ENCODE results near the gene ALDH4A1.

DNA sequence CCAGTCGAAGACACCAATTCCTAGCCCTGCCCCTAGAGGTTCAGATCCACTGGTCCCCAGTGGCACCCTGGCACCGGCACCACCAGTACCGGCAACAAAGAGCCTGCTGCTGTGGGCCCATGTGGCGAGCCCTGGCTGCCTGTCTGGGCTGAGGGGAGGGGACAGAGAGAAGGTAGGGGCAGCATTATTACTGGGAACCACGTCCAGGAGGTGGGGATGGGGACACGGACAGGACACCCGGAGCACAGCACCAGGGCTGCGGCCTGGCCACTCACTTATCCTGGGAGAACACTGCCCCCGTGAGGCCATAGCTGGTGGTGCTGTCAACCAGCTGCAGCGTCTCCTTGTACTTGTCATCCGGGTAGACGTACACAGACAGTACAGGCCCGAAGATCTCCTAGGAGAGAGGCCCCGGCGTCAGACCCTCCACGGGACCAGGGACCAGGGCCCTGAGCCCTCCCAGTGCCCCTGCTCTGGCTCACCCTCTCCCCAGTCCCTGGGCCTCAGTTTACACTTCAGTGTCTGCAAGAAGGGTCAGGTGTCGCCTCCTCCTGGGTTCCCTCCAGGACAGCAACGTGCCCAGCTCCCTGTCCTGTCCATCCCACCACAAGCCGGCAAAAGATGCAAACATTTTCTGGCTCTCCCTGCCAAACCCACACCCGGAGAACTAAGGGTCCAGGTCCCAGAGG lies 27.1 kb downstream of the ALDH4A1 start:
- TF ChIP-seq, protein P1, sequence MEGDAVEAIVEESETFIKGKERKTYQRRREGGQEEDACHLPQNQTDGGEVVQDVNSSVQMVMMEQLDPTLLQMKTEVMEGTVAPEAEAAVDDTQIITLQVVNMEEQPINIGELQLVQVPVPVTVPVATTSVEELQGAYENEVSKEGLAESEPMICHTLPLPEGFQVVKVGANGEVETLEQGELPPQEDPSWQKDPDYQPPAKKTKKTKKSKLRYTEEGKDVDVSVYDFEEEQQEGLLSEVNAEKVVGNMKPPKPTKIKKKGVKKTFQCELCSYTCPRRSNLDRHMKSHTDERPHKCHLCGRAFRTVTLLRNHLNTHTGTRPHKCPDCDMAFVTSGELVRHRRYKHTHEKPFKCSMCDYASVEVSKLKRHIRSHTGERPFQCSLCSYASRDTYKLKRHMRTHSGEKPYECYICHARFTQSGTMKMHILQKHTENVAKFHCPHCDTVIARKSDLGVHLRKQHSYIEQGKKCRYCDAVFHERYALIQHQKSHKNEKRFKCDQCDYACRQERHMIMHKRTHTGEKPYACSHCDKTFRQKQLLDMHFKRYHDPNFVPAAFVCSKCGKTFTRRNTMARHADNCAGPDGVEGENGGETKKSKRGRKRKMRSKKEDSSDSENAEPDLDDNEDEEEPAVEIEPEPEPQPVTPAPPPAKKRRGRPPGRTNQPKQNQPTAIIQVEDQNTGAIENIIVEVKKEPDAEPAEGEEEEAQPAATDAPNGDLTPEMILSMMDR (conservative IDR thresholded peaks at IDR 0.05; ENCODE audit: low read depth in 2 of 2) = peak; percentile 76 to 93
- TF ChIP-seq POLR2AphosphoS5 (IDR thresholded peaks at IDR 0.05; ENCODE audit: low read depth) (no peak), EZH2phosphoT487 (IDR thresholded peaks at IDR 0.05; ENCODE audit: unreplicated experiment) (no peak), NANOG (IDR thresholded peaks at IDR 0.05; ENCODE audit: borderline replicate concordance) (no peak), EZH2 (IDR thresholded peaks at IDR 0.05; ENCODE audit: low read depth, unreplicated experiment) (no peak), JUNB (IDR thresholded peaks at IDR 0.05; ENCODE audit: unreplicated experiment) (no peak), CREB1 (CRISPR knock-in tag; IDR thresholded peaks at IDR 0.05; ENCODE audit: low read depth) (no peak)
- TF ChIP-seq, protein P2, sequence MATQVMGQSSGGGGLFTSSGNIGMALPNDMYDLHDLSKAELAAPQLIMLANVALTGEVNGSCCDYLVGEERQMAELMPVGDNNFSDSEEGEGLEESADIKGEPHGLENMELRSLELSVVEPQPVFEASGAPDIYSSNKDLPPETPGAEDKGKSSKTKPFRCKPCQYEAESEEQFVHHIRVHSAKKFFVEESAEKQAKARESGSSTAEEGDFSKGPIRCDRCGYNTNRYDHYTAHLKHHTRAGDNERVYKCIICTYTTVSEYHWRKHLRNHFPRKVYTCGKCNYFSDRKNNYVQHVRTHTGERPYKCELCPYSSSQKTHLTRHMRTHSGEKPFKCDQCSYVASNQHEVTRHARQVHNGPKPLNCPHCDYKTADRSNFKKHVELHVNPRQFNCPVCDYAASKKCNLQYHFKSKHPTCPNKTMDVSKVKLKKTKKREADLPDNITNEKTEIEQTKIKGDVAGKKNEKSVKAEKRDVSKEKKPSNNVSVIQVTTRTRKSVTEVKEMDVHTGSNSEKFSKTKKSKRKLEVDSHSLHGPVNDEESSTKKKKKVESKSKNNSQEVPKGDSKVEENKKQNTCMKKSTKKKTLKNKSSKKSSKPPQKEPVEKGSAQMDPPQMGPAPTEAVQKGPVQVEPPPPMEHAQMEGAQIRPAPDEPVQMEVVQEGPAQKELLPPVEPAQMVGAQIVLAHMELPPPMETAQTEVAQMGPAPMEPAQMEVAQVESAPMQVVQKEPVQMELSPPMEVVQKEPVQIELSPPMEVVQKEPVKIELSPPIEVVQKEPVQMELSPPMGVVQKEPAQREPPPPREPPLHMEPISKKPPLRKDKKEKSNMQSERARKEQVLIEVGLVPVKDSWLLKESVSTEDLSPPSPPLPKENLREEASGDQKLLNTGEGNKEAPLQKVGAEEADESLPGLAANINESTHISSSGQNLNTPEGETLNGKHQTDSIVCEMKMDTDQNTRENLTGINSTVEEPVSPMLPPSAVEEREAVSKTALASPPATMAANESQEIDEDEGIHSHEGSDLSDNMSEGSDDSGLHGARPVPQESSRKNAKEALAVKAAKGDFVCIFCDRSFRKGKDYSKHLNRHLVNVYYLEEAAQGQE (IDR thresholded peaks at IDR 0.05; ENCODE audit: unreplicated experiment) = no peak
- TF ChIP-seq, protein P3, sequence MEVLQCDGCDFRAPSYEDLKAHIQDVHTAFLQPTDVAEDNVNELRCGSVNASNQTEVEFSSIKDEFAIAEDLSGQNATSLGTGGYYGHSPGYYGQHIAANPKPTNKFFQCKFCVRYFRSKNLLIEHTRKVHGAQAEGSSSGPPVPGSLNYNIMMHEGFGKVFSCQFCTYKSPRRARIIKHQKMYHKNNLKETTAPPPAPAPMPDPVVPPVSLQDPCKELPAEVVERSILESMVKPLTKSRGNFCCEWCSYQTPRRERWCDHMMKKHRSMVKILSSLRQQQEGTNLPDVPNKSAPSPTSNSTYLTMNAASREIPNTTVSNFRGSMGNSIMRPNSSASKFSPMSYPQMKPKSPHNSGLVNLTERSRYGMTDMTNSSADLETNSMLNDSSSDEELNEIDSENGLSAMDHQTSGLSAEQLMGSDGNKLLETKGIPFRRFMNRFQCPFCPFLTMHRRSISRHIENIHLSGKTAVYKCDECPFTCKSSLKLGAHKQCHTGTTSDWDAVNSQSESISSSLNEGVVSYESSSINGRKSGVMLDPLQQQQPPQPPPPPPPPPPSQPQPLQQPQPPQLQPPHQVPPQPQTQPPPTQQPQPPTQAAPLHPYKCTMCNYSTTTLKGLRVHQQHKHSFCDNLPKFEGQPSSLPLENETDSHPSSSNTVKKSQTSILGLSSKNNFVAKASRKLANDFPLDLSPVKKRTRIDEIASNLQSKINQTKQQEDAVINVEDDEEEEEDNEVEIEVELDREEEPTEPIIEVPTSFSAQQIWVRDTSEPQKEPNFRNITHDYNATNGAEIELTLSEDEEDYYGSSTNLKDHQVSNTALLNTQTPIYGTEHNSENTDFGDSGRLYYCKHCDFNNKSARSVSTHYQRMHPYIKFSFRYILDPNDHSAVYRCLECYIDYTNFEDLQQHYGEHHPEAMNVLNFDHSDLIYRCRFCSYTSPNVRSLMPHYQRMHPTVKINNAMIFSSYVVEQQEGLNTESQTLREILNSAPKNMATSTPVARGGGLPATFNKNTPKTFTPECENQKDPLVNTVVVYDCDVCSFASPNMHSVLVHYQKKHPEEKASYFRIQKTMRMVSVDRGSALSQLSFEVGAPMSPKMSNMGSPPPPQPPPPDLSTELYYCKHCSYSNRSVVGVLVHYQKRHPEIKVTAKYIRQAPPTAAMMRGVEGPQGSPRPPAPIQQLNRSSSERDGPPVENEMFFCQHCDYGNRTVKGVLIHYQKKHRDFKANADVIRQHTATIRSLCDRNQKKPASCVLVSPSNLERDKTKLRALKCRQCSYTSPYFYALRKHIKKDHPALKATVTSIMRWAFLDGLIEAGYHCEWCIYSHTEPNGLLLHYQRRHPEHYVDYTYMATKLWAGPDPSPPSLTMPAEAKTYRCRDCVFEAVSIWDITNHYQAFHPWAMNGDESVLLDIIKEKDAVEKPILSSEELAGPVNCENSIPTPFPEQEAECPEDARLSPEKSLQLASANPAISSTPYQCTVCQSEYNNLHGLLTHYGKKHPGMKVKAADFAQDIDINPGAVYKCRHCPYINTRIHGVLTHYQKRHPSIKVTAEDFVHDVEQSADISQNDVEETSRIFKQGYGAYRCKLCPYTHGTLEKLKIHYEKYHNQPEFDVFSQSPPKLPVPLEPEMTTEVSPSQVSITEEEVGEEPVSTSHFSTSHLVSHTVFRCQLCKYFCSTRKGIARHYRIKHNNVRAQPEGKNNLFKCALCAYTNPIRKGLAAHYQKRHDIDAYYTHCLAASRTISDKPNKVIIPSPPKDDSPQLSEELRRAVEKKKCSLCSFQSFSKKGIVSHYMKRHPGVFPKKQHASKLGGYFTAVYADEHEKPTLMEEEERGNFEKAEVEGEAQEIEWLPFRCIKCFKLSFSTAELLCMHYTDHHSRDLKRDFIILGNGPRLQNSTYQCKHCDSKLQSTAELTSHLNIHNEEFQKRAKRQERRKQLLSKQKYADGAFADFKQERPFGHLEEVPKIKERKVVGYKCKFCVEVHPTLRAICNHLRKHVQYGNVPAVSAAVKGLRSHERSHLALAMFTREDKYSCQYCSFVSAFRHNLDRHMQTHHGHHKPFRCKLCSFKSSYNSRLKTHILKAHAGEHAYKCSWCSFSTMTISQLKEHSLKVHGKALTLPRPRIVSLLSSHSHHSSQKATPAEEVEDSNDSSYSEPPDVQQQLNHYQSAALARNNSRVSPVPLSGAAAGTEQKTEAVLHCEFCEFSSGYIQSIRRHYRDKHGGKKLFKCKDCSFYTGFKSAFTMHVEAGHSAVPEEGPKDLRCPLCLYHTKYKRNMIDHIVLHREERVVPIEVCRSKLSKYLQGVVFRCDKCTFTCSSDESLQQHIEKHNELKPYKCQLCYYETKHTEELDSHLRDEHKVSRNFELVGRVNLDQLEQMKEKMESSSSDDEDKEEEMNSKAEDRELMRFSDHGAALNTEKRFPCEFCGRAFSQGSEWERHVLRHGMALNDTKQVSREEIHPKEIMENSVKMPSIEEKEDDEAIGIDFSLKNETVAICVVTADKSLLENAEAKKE (CRISPR knock-in tag; IDR thresholded peaks at IDR 0.05) = no peak
